Testis (tissue), 2 donors: ENCODE measurements around the gene ARRDC3.

Source experiments
- CTCF ChIP-seq, 3 experiments: fragments of 450-650 bp in 2 of 3; fragments of 200-600 bp in 1 of 3; sonication (generic) in 1 of 3; IDR thresholded peaks; one replicate each; pipeline ENCODE4 v1.5.1; 2016 to 2019; ENCODE audit warnings: antibody characterized with exemption in 3 of 3, mild to moderate bottlenecking in 2 of 3, moderate library complexity in 1 of 3
- POLR2A ChIP-seq: fragments of 450-650 bp; IDR thresholded peaks from one replicate; pipeline ENCODE4 v1.6.1; 2017; ENCODE audit warnings: antibody characterized with exemption, mild to moderate bottlenecking, moderate library complexity

DNA sequence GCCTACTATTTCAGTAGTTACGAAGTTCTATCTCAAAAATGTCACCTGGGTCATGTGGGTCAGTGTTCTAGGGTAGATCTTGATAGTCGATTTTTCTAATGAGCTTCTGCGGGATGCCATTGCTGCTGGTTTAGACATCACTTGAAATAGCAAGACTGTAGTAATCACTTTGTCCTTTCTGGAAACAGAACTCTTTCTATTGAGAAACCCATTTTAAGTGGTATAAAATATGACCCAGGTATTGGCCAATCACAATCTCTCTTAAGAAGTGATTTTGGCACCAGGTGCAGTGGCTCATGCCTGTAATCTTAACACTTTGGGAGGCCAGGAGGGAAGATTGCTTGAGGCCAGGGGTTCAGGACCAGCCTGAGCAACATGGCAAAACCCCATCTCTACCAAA lies 17.6 kb downstream of the ARRDC3 start:
- TF ChIP-seq CTCF (IDR thresholded peaks at IDR 0.05) (no peak), POLR2A (no peak)
